Measurements from ENCODE around the gene PLS1.

DNA sequence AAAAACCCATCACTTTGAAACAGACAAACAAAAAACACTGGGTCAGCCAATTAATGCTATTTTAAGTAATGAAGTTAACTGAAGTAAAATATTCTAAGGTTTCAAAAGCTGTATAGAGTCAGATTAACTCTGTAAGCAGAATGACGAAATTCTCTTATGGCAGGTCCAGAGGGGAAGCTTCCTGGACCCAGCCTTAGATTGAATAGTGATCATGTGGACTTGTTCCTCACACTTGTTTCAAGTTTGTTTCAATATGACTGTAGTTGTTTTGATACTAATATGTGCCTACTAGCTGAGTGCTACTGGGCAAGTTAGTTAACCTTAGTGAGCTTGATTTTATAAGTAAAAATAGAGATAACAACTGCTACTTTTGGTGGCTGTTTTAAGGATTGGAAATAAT, 32.6 kb downstream of the PLS1 start:
- TF ChIP-seq CTCF (conservative IDR thresholded peaks at IDR 0.05; ENCODE audit: low read depth, low read length) (no peak), EZH2phosphoT487 (IDR thresholded peaks at IDR 0.05; ENCODE audit: borderline replicate concordance, low read length) (no peak), EZH2 (IDR thresholded peaks at IDR 0.05; ENCODE audit: low read length, unreplicated experiment) (no peak)
